Kidney (tissue), 14 donors: ENCODE data around the gene FKBP8. TPM values are rescaled to one million over a fixed set of nuclear protein-coding genes. Genes with fewer than 3 reads are reported as not detected.

Source experiments
- DNase-seq, 5 donors: peaks; one replicate each; pipeline ENCODE4 v3.0.0-alpha.2; 2013 to 2020
- FAIRE-seq: peaks from 2 replicates; lab custom pipeline; 2012; peaks lifted over from hg19 to GRCh38; lab: Jason Lieb, UNC
- H3K27ac ChIP-seq, 2 donors: one replicate each; pipeline ENCODE4 v1.7.0; 2013; ENCODE audit warnings: low read depth in 2 of 2, low read length in 2 of 2, inconsistent platforms in 1 of 2
- H3K27me3 ChIP-seq: one replicate; pipeline ENCODE4 v1.7.1; 2013; ENCODE audit warnings: low read length, inconsistent platforms; ENCODE audit not compliant: control insufficient read depth, insufficient read depth
- H3K36me3 ChIP-seq, 3 donors: one replicate each; pipeline versions ENCODE4 v1.7.0 to v1.7.1; 2013; ENCODE audit warnings: low read length in 3 of 3, control low read depth in 1 of 3, inconsistent platforms in 1 of 3; ENCODE audit not compliant: insufficient read depth in 3 of 3, control insufficient read depth in 2 of 3
- H3K4me1 ChIP-seq, 3 donors: one replicate each; pipeline versions ENCODE4 v1.7.0 to v1.7.1; 2013; ENCODE audit warnings: low read length in 3 of 3, inconsistent platforms in 1 of 3, low read depth in 1 of 3; ENCODE audit not compliant: control insufficient read depth in 2 of 3, insufficient read depth in 2 of 3
- H3K4me3 ChIP-seq, 3 donors: one replicate each; pipeline versions ENCODE4 v1.7.0 to v1.8.1; 2013; ENCODE audit warnings: low read length in 3 of 3, control low read depth in 1 of 3, inconsistent platforms in 1 of 3
- H3K9ac ChIP-seq, 3 donors: one replicate each; pipeline versions ENCODE4 v1.7.0 to v1.7.1; 2013; ENCODE audit warnings: low read length in 3 of 3, control low read depth in 1 of 3, inconsistent platforms in 1 of 3
- H3K9me3 ChIP-seq, 3 donors: one replicate each; pipeline versions ENCODE4 v1.7.0 to v1.7.1; 2013; ENCODE audit warnings: low read length in 3 of 3, control low read depth in 1 of 3, inconsistent platforms in 1 of 3; ENCODE audit not compliant: control insufficient read depth in 2 of 3, insufficient read depth in 1 of 3
- CTCF ChIP-seq: IDR thresholded peaks from 3 replicates; pipeline ENCODE4 v1.5.1; 2012; ENCODE audit warnings: mild to moderate bottlenecking, moderate library complexity, borderline replicate concordance; ENCODE audit not compliant: insufficient read depth; ENCODE audit errors: extremely low read depth
- intact Hi-C: fragments of 100-400 bp; cut with DNase I; formaldehyde crosslinking; loops from one replicate; pipeline ENCODE4 v1.11.1; 2022
- polyA plus RNA-seq: library from polyadenylated mRNA; stranded (reverse); fragments of 350-450 nt; fragmentation: Illumina TruSeq; extraction: RNeasy Lipid Tissue Mini Kit (QIAGEN cat#74804); gene quantifications from one replicate; pipeline ENCODE4 v1.2.3, GENCODE V29; 2014; ENCODE audit warnings: low read depth, low replicate concordance; ENCODE audit not compliant: insufficient read depth
- total RNA-seq: library from RNA; stranded (reverse); fragmentation: NEBNext Ultra II Directional; extraction: Animal tissue kit (Norgen Biotek cat#: 25700); gene quantifications from one replicate; pipeline ENCODE4 v1.2.1, GENCODE V29; 2021
- donor health status: control.
- donor health status: control.
- donor health status: control.
- donor health status: control.
- donor health status: control.
- donor health status: DM: yes; HTN: yes; CAD: no.
- donor health status: Normal renal cell carcinoma (clear cell type).

The FKBP8 gene
- total and polyA plus RNA-seq, 2 donors from 2014 or later = 207 to 314 TPM

GRCh38 chr19:18515959-18516358, 27.4 kb downstream of the FKBP8 start:
- H3K4me1 ChIP-seq = peaks cover 2 to 46% (median 41%) of the 10 kb centered on the region in 3 donors
- no peak for DNase-seq
- H3K27ac ChIP-seq = peak overlapping the region; percentile 65 to 92

GRCh38 chr19:18514800-18515682, 28.3 kb downstream of the FKBP8 start:
- FAIRE-seq = no peak
- Histone ChIP-seq H3K27ac (peak overlapping the region; percentile 65 to 92), H3K9ac (peak overlapping the region in 2 of 3 donors; percentile 38 to 78), H3K9me3 (no peaks in the 10 kb centered on the region), H3K4me1 (peaks cover 2 to 51% (median 41%) of the 10 kb centered on the region in 3 donors), H3K36me3 (no peaks in the 10 kb centered on the region), H3K27me3 (no peaks in the 10 kb centered on the region), H3K4me3 (peak overlapping the region in 1 of 3 donors; percentile 10)
- DNase-seq = peak; percentile 72 to 91 (median 75)
- intact Hi-C loops = no loop called here
- no peak for TF ChIP-seq CTCF

More at GRCh38 chr19:18515959-18516358, 27.4 kb downstream of the FKBP8 start:
- no peaks in the 10 kb centered on the region for H3K27me3 ChIP-seq
- peak overlapping the region in 1 of 3 donors; percentile 78 for H3K9ac ChIP-seq
- intact Hi-C loops = no loop called here
- no peaks in the 10 kb centered on the region for H3K36me3 ChIP-seq
- no peak overlapping the region for H3K4me3 ChIP-seq
- H3K9me3 ChIP-seq = no peaks in the 10 kb centered on the region
- no peak for TF ChIP-seq CTCF
- FAIRE-seq = no peak

GRCh38 chr19:18513868-18514267, 29.5 kb downstream of the FKBP8 start:
- Histone ChIP-seq H3K36me3 (no peaks in the 10 kb centered on the region), H3K4me1 (peaks cover 0 to 51% (median 31%) of the 10 kb centered on the region in 3 donors), H3K9me3 (no peaks in the 10 kb centered on the region), H3K27me3 (no peaks in the 10 kb centered on the region), H3K9ac (no peak overlapping the region), H3K27ac (no peak overlapping the region), H3K4me3 (no peak overlapping the region)
- intact Hi-C loops = no loop called here
- DNase-seq (no peak), FAIRE-seq (no peak)
- no peak for TF ChIP-seq CTCF
